ENCODE data around the gene LYZ. TPM values are rescaled to one million over a fixed set of nuclear protein-coding genes. Genes with fewer than 3 reads are reported as not detected.

Gene LYZ
- total RNA-seq, 2 donors from 2014 or later, result 10.8 to 35.4 TPM

DNA sequence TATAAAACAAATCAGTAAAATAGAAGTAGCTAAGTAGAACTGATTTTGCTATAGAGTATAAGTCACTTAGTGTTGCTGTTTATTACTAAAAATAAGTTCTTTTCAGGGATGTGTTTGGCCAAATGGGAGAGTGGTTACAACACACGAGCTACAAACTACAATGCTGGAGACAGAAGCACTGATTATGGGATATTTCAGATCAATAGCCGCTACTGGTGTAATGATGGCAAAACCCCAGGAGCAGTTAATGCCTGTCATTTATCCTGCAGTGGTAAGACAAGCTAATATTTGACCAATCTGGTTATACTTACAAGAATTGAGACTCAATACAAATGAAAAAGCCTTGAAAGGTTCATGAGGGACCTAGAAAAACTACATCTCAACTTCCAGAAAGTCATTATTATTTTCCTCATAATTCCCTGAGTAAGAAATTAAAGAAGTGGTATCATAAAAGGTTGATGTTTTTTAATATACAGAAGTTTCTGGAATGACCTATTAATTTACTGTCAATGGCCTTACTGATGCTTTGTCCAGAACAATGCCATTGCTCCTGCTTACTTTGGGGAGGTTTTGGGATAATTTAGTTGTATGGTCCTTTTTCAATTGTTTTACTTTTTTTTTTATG lies 1.9 kb downstream of the LYZ start:
- DNase-seq (ENCODE audit: low spot score), result no peak
- H3K27ac ChIP-seq, result no peak overlapping the region
- H3K4me3 ChIP-seq, result no peak overlapping the region
- no peaks in the 10 kb centered on the region for H3K9me3 ChIP-seq
- H3K36me3 ChIP-seq, result no peaks in the 10 kb centered on the region
- TF ChIP-seq CTCF (IDR thresholded peaks at IDR 0.05), result no peak
- H3K27me3 ChIP-seq, result no peaks in the 10 kb centered on the region
- H3K4me1 ChIP-seq, result no peaks in the 10 kb centered on the region

GRCh38 chr12:69350777-69351176 lies 2.6 kb downstream of the LYZ start:
- no peak overlapping the region for H3K4me3 ChIP-seq

DNA sequence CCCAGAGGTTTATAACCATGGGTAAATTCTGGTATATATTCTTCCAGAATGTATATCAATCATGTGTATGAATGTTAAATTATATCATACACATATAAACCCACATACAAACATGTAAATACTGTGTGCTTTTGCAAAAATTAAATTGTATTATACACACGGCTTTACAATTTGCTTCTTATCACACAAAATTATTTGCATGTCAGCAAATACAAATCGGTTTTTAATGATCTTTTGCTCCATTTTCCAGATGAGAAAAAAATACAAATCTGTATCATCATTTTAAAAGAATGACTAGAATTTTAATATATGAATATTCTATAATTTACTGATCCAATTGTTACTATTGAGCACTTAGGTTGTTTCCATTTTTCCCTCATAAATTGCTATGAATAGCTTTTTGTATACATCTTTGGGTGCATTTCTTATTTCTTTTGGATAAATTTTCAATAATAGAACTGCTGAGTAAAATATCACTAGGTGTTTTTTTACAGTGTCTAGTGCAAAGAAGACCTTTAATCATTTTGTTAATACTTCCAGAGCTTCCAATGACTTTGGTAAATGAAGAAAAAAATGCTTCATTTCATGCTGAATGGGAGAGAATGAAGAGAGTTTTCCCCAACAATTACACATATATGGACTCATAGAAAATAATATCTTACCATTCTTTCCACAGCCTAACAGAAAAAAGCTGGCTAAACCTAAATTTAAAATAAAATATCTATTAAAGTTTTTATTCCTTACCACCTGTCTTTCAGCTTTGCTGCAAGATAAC lies 3.5 kb downstream of the LYZ start:
- H3K4me3 ChIP-seq, result no peak overlapping the region
- TF ChIP-seq CTCF (IDR thresholded peaks at IDR 0.05), result no peak

More at GRCh38 chr12:69350777-69351176, 2.6 kb downstream of the LYZ start:
- Histone ChIP-seq H3K9me3 (no peaks in the 10 kb centered on the region), H3K4me1 (no peaks in the 10 kb centered on the region), H3K27ac (no peak overlapping the region), H3K27me3 (no peaks in the 10 kb centered on the region), H3K36me3 (no peaks in the 10 kb centered on the region)
- DNase-seq (ENCODE audit: low spot score), result no peak
- TF ChIP-seq CTCF (IDR thresholded peaks at IDR 0.05), result no peak

DNA sequence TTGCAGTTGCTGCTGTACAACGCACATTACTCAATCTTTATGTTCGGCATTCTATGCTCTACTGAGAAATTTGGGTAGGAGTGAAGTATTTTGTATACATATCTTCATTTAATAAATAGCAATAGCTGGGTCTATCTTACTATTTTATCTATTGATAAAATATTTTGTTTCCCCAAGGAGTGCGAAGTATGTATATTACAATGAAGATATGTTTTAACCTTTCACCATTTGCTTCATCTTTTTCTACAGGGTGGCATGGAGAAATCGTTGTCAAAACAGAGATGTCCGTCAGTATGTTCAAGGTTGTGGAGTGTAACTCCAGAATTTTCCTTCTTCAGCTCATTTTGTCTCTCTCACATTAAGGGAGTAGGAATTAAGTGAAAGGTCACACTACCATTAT lies 4.7 kb downstream of the LYZ start:
- Histone ChIP-seq H3K4me3 (no peak overlapping the region), H3K27ac (no peak overlapping the region), H3K36me3 (no peaks in the 10 kb centered on the region), H3K9me3 (no peaks in the 10 kb centered on the region), H3K4me1 (no peaks in the 10 kb centered on the region), H3K27me3 (no peaks in the 10 kb centered on the region)
- DNase-seq (ENCODE audit: low spot score), result no peak
- TF ChIP-seq CTCF (IDR thresholded peaks at IDR 0.05), result no peak

More for the DNA sequence above, 3.5 kb downstream of the LYZ start:
- no peaks in the 10 kb centered on the region for H3K27me3 ChIP-seq
- H3K4me1 ChIP-seq, result no peaks in the 10 kb centered on the region
- no peaks in the 10 kb centered on the region for H3K36me3 ChIP-seq
- DNase-seq (ENCODE audit: low spot score), result no peak
- H3K9me3 ChIP-seq, result no peaks in the 10 kb centered on the region
- no peak overlapping the region for H3K27ac ChIP-seq

GRCh38 chr12:69354172-69354555 lies 6.0 kb downstream of the LYZ start:
- DNase-seq (ENCODE audit: low spot score), result no peak
- TF ChIP-seq CTCF (IDR thresholded peaks at IDR 0.05), result no peak
- no peak overlapping the region for H3K4me3 ChIP-seq
- H3K27ac ChIP-seq, result no peak overlapping the region
- H3K9me3 ChIP-seq, result no peaks in the 10 kb centered on the region
- H3K36me3 ChIP-seq, result no peaks in the 10 kb centered on the region
- peaks cover 0 to 5% of the 10 kb centered on the region in 2 donors for H3K4me1 ChIP-seq
- no peaks in the 10 kb centered on the region for H3K27me3 ChIP-seq
